GM19193 (cell line): ENCODE measurements around the gene SEPTIN6.

Experiments
- POLR2A ChIP-seq: IDR thresholded peaks from 4 replicates; pipeline ENCODE4 v1.6.1; 2011; ENCODE audit not compliant: insufficient read depth, insufficient read length; ENCODE audit errors: extremely low read depth

Gene SEPTIN6

GRCh38 chrX:119646515-119646914, 46.5 kb downstream of the SEPTIN6 start:
- TF ChIP-seq POLR2A, result no peak

DNA sequence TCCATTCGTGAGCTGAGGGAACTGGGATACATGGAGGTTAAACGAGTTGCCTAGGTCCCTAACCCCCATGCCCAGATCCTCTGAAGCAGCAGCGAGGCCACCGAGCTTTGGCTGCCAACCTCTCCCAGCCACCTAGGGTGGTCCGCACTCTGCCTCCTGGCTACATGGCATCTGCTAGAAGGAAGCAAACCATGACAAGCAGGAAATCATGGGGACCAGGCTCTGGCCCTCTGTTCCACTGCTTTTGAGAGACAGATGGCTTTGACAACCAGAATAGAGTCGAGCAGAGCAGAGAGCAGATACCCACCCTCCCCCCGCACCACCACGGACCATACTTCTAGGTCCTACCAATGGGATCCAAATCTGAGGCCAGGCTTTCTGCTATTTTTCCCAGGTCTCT, 49.3 kb downstream of the SEPTIN6 start:
- no peak for TF ChIP-seq POLR2A
